Activated CD4-positive, alpha-beta T cell treated with anti-CD3 and anti-CD28 coated beads for 36 hours (primary cell): Measurements from ENCODE around the gene ZC3H10. TPM values are rescaled to one million over a fixed set of nuclear protein-coding genes. Genes with fewer than 3 reads are reported as not detected.
A peak's percentile ranks its signal among the peaks of the same experiment; 100 is the strongest.

Experiments
- ATAC-seq: fragments of 200-7000 bp; cut with Tn5 transposase; one replicate; pipeline ENCODE4 v1.10.0; 2021; ENCODE audit warnings: mild to moderate bottlenecking, moderate library complexity
- CTCF ChIA-PET: fragments of 350-600 bp; sonication (Branson Sonifier 250); formaldehyde crosslinking; loops from one replicate; lab custom pipeline; 2021; ENCODE audit warnings: antibody characterized with exemption; lab: Charles Lee
- POLR2A ChIA-PET: fragments of 350-600 bp; sonication (Branson Sonifier 250); formaldehyde crosslinking; loops from one replicate; lab custom pipeline; 2021; ENCODE audit warnings: antibody characterized with exemption, inconsistent platforms; lab: Charles Lee
- DNase-seq: peaks from one replicate; pipeline ENCODE4 v3.0.0-alpha.2; 2020
- H3K27ac Mint-ChIP-seq: one replicate; pipeline ENCODE4 v1.8.0; 2021; ENCODE audit warnings: mixed read lengths
- H3K27me3 Mint-ChIP-seq: one replicate; pipeline ENCODE4 v1.8.0; 2021; ENCODE audit warnings: mixed read lengths
- H3K36me3 Mint-ChIP-seq: one replicate; pipeline ENCODE4 v1.8.0; 2021; ENCODE audit warnings: low read depth, mixed read lengths
- H3K4me1 Mint-ChIP-seq: one replicate; pipeline ENCODE4 v1.8.0; 2021; ENCODE audit warnings: mixed read lengths
- H3K4me3 Mint-ChIP-seq: one replicate; pipeline ENCODE4 v1.8.0; 2021; ENCODE audit warnings: mild to moderate bottlenecking, moderate library complexity, mixed read lengths
- H3K9me3 Mint-ChIP-seq: one replicate; pipeline ENCODE4 v1.8.0; 2021; ENCODE audit warnings: low read depth, mixed read lengths
- intact Hi-C, 2 experiments: fragments of 100-400 bp; cut with DNase I in 1 of 2; cut with micrococcal nuclease in 1 of 2; formaldehyde crosslinking; loops; one replicate each; pipeline versions ENCODE4 v1.14.2 to v1.15.1; 2022 to 2024; cut with DNase I, micrococcal nuclease
- total RNA-seq, 2 experiments: library from RNA; stranded (reverse); gene quantifications; one replicate each; pipeline ENCODE4 v1.2.3, GENCODE V29; 2021

ZC3H10 gene
- total RNA-seq, 2 experiments from 2014 or later, result 6.4 to 6.5 TPM

DNA sequence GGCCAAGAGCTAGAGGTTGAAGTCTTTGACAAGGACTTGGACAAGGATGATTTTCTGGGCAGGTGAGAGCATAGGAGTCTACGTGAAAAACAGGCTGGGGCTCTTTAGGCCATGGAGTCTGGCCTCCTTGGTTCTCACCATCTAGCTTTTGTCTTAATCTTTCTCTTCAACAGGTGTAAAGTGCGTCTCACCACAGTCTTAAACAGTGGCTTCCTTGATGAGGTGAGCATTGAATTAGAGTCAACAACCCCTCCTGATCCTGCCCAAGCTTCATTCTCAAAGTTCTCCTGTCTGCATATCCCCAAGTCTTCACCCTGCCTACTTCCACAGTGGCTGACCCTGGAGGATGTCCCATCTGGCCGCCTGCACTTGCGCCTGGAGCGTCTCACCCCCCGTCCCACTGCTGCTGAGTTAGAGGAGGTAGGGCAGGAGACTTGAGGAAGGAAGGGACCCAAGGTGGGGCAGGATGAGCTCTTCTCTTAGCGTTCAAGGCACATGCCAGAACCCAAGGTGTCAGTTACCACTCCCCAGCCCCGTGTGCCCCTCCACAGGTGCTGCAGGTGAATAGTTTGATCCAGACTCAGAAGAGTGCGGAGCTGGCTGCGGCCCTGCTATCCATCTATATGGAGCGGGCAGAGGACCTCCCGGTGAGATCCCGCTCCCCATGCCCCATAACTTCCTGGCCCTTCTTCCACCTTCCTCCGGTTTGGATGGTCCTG is 19.9 kb downstream of the ZC3H10 start:
- Mint-ChIP-seq H3K4me3 (no peak overlapping the region), H3K36me3 (peaks cover 78% of the 10 kb centered on the region), H3K9me3 (no peaks in the 10 kb centered on the region), H3K4me1 (peaks cover 53% of the 10 kb centered on the region), H3K27me3 (no peaks in the 10 kb centered on the region), H3K27ac (peak overlapping the region; percentile 68)
- intact Hi-C loops, result no loop called here
- DNase-seq (no peak), ATAC-seq (no peak)
- ChIA-PET CTCF (interaction anchor here (1.0 to 1.9 kb wide), 6 partner anchors 10 to 20 kb away, joined by 3 to 7 read pairs (median 4); partner anchors contain the start of genes ESYT1, MYL6B and ZC3H10), POLR2A (interaction anchor here (0.6 to 1.6 kb wide), 3 partner anchors 11 to 13 kb away, joined by 3 to 5 read pairs (median 5); partner anchors contain the start of gene ESYT1)

DNA sequence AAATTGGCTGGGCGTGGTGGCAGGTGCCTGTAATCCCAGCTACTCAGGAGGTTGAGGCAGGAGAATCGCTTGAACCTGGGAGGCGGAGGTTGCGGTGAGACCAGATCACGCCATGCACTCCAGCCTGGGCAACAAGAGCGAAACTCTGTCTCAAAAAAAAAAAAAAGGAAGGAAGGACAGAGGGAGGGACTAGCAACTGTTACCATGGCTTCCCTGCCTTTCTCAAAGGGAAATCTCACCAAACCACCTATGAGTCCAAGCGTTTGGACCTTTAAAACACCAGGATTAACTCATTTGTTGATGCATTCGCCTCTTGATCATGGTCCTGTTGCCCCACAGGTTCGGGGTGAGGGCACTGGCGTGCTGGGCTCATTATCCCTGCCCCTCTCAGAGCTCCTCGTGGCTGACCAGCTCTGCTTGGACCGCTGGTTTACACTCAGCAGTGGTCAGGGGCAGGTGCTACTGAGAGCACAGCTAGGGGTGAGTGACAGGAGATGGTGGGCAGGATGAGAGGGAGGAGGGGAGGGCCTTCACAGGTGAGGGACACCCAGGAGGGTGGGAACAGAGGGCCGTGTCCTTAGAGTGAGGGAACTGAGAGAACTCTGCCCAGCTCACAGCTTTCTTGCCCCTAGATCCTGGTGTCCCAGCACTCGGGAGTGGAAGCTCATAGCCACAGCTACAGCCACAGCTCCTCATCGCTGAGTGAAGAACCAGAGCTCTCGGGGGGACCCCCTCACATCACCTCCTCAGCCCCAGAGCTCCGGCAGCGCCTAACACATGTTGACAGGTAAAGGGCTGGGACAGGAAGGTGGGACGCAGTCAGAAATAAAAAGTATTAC is 24.1 kb downstream of the ZC3H10 start:
- DNase-seq (no peak), ATAC-seq (no peak)
- intact Hi-C loops, result no loop called here
- Mint-ChIP-seq H3K27ac (peak overlapping the region; percentile 83), H3K9me3 (no peaks in the 10 kb centered on the region), H3K27me3 (no peaks in the 10 kb centered on the region), H3K4me1 (peaks cover 42% of the 10 kb centered on the region), H3K4me3 (no peak overlapping the region), H3K36me3 (peaks cover 71% of the 10 kb centered on the region)
- ChIA-PET POLR2A (no interaction called here), CTCF (interaction anchor here (0.7 to 2.0 kb wide), 4 partner anchors 10 to 157 kb away, joined by 3 to 6 read pairs (median 4); partner anchors contain the start of gene ESYT1)

DNA sequence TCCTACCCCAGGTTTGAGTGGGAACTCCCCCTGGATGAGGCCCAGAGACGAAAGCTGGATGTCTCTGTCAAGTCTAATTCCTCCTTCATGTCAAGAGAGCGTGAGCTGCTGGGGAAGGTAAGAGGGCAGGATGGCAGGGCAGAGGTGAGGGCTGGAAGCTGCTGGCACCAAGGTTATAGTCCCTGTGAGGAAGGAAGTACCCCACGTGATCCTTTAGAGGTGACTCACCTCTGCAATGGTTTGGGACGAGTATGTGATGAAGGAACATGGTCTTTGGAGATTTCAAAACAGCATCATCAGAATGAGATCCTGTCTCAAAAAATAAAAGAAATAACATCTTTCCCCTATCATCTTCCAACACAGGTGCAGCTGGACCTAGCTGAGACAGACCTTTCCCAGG is 25.2 kb downstream of the ZC3H10 start:
- peak; percentile 74 for ATAC-seq
- H3K36me3 Mint-ChIP-seq, result peaks cover 61% of the 10 kb centered on the region
- DNase-seq, result no peak
- peaks cover 31% of the 10 kb centered on the region for H3K4me1 Mint-ChIP-seq
- ChIA-PET POLR2A (interaction anchor here (0.6 to 0.9 kb wide), 4 partner anchors 15 to 327 kb away, joined by 3 to 4 read pairs (median 3); partner anchors contain the start of gene ESYT1), CTCF (interaction anchor here (0.7 to 2.0 kb wide), 5 partner anchors 15 to 493 kb away, joined by 3 to 4 read pairs (median 3); partner anchors contain the start of gene ESYT1)
- intact Hi-C loops, result no loop called here
- peak overlapping the region; percentile 83 for H3K27ac Mint-ChIP-seq
- no peaks in the 10 kb centered on the region for H3K9me3 Mint-ChIP-seq
- H3K4me3 Mint-ChIP-seq, result no peak overlapping the region
- no peaks in the 10 kb centered on the region for H3K27me3 Mint-ChIP-seq

DNA sequence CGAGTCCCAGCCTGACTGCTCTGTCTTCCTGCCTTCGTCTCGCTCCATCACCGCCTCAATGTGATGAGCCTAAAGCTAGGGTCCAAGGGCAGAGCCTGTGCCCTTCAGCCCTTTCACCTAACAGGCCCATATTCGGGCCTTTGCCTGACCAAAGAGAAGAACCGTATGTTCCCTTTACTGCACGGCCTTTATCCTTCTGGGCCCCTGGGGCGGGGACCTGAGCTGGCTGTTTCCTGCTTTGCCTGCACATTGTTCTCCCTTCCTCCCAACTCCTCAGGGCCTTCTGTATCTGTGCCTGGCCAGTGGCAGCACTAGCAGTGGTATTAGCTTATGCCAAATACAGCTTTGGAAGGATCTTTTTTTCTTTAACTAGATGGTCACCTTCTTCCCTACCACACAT is 25.8 kb downstream of the ZC3H10 start:
- CTCF ChIA-PET, result interaction anchor here (0.6 to 1.2 kb wide), 6 partner anchors 16 to 492 kb away, joined by 3 read pairs; partner anchors contain the start of gene ESYT1
- intact Hi-C loops, result no loop called here
- DNase-seq (no peak), ATAC-seq (no peak)
- H3K4me3 Mint-ChIP-seq, result no peak overlapping the region
- peaks cover 25% of the 10 kb centered on the region for H3K4me1 Mint-ChIP-seq
- POLR2A ChIA-PET, result interaction anchor here (0.6 kb wide), 1 partner anchor 29 kb away, joined by 3 read pairs; no protein-coding TSS in a partner anchor
- peak overlapping the region; percentile 32 for H3K27ac Mint-ChIP-seq
- H3K36me3 Mint-ChIP-seq, result peaks cover 54% of the 10 kb centered on the region
- no peaks in the 10 kb centered on the region for H3K9me3 Mint-ChIP-seq
- H3K27me3 Mint-ChIP-seq, result no peaks in the 10 kb centered on the region

- Mint-ChIP-seq H3K9me3 (no peaks in the 10 kb centered on the region), H3K27me3 (no peaks in the 10 kb centered on the region), H3K27ac (peak overlapping the region; percentile 31), H3K36me3 (peaks cover 43% of the 10 kb centered on the region), H3K4me3 (no peak overlapping the region), H3K4me1 (peaks cover 26% of the 10 kb centered on the region)
- ATAC-seq (no peak), DNase-seq (no peak)
- ChIA-PET CTCF (no interaction called here), POLR2A (no interaction called here)
- intact Hi-C loops, result no loop called here
These were observed 27.2 kb downstream of the ZC3H10 start for GRCh38 chr12:56145217-56145616.

DNA sequence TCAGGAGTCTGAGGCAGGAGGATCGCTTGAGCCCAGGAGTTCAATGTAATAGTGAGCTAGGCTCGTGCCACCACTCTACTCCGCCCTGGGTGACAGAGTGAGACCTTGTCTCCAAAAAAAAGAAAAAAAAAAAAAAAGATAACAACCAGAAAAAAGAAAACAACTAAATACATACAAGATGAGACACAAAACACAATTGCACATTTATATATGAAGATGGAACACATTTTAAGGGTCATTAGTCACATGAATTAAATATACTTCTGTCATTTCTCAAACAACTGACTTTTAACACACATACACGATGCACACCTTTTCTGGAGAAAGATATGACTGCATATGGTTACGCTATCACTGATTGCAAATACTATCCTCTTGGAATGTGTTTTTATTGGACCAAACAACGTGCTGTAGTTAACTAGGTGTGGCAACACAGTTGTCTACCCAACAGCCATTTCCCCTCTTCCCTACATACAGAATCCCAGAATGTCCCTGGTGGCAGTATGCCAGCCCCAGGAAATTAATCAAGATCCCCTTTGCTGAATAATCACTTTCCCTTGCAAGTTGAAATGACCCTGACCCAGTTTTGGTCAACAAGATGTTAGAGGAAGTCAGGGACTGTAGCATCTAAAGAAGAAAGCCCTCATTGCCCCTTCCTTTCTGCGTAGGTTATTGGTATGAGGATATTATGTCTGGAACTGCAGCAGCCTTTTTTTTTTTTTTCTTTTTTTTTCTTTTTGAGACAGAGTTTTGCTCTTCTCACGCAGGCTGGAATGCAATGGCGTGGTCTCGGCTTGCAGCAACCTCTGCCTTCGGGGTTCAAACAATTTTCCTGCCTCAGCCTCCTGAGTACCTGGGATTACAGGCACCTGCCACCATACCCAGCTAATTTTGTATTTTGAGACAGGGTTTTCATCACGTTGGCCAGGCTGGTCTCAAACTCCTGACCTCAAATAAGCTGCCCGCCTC is 28.7 kb downstream of the ZC3H10 start:
- Mint-ChIP-seq H3K36me3 (peaks cover 32% of the 10 kb centered on the region), H3K27me3 (no peaks in the 10 kb centered on the region), H3K4me3 (no peak overlapping the region), H3K27ac (peak overlapping the region; percentile 9), H3K9me3 (no peaks in the 10 kb centered on the region), H3K4me1 (peaks cover 31% of the 10 kb centered on the region)
- CTCF ChIA-PET, result interaction anchor here (0.7 to 1.1 kb wide), 2 partner anchors 30 to 112 kb away, joined by 3 read pairs; partner anchors contain the start of gene RPL41
- POLR2A ChIA-PET, result no interaction called here
- intact Hi-C loops, result no loop called here
- ATAC-seq (no peak), DNase-seq (no peak)

GRCh38 chr12:56150563-56150962 is 32.5 kb downstream of the ZC3H10 start:
- POLR2A ChIA-PET, result interaction anchor here (0.5 to 1.9 kb wide), 5 partner anchors 13 to 533 kb away, joined by 3 to 13 read pairs (median 5); partner anchors contain the start of gene ESYT1
- Mint-ChIP-seq H3K36me3 (peaks cover 4% of the 10 kb centered on the region), H3K4me1 (peaks cover 23% of the 10 kb centered on the region), H3K27me3 (no peaks in the 10 kb centered on the region), H3K27ac (peak overlapping the region; percentile 99), H3K9me3 (no peaks in the 10 kb centered on the region), H3K4me3 (peak overlapping the region; percentile 88)
- DNase-seq (no peak), ATAC-seq (no peak)
- intact Hi-C loops, result loop anchor here (5.0 to 10.0 kb wide), 2 partner anchors 37 to 934 kb away; partner anchors contain the start of genes NAB2 (in 1 of the 2) and SMARCC2 (in 1 of the 2)
- CTCF ChIA-PET, result interaction anchor here (1.0 to 2.0 kb wide), 5 partner anchors 11 to 31 kb away, joined by 3 to 18 read pairs (median 6); partner anchors contain the start of gene ESYT1

DNA sequence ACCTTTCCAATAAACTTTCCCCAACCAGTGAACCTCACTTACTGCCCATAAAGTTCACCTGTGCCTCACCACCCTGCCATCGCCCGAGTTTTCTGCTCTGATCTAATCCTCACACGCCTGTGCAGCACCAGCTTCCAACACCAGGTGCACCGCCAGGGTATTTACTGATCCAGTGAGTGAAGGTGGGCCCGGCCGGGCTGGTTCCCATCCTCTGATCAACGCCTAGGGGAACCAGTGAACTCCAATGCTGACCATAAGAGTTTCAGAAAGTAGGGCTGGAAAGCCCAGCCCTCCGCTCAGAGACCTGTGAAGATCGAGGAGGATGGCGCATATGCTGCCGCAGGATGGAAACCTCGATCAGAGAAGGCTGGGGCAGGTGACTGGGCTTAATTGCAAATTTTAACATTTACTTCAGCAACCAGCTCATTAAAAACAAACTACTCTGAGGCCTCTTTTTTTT is 33.6 kb downstream of the ZC3H10 start:
- H3K4me3 Mint-ChIP-seq, result peak overlapping the region; percentile 88
- ChIA-PET CTCF (interaction anchor here (0.5 to 2.0 kb wide), 15 partner anchors 9 to 405 kb away, joined by 3 to 18 read pairs (median 5); partner anchors contain the start of genes ESYT1, SMARCC2 and ZC3H10), POLR2A (interaction anchor here (0.5 to 1.9 kb wide), 6 partner anchors 9 to 39 kb away, joined by 3 to 13 read pairs (median 5); partner anchors contain the start of genes ESYT1, RPL41 and ZC3H10)
- no peaks in the 10 kb centered on the region for H3K9me3 Mint-ChIP-seq
- H3K36me3 Mint-ChIP-seq, result peaks cover 7% of the 10 kb centered on the region
- peak overlapping the region; percentile 99 for H3K27ac Mint-ChIP-seq
- intact Hi-C loops, result loop anchor here (1.0 to 10.0 kb wide), 15 partner anchors 23 to 933 kb away; partner anchors contain the start of genes ESYT1 (in 2 of the 2), PA2G4 (in 2 of the 2), SMARCC2 (in 2 of the 2) and ANKRD52 (in 1 of the 2)
- ATAC-seq, result peak; percentile 69
- DNase-seq, result peak; percentile 86
- H3K27me3 Mint-ChIP-seq, result no peaks in the 10 kb centered on the region
- peaks cover 23% of the 10 kb centered on the region for H3K4me1 Mint-ChIP-seq

DNA sequence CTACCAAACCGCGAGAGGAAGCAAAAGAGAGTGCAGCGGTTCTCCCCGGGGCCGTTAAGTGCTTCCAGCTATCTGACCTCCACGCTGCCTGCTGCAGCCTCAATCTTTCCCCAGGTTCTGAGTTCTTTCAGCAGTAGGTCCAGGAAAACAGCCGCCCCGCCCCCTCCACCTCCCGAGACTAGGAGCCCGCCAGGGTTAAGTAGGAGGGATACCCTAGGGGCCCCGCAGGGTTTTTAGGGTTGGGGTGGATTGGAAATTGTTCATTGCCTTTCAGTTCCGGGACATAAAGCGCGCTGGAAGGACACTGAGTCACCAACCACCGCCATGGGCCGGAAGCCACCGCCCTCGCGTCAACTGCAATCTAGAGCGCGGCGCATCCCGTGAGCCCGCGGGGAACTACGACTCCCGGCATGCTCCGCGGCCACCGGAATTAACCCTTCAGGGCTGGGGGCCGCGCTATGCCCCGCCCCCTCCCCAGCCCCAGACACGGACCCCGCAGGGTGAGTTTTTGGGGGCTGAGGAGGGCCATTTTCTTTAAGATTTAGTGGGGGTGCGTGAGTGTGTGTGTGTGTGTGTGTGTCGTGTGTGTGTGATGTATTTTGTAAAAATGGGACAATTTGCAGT is 34.2 kb downstream of the ZC3H10 start, which contains the start of gene MYL6B:
Gene MYL6B (plus strand): TSS at position 456 of the 624 bp plus-strand sequence. CDS start 1,332 bp downstream, outside the sequence.
- ATAC-seq (peak; percentile 92), DNase-seq (peak; percentile 98)
- peaks cover 8% of the 10 kb centered on the region for H3K36me3 Mint-ChIP-seq
- no peaks in the 10 kb centered on the region for H3K27me3 Mint-ChIP-seq
- peak within 1 kb of the TSS; percentile 99 for H3K27ac Mint-ChIP-seq
- H3K9me3 Mint-ChIP-seq, result no peaks in the 10 kb centered on the region
- peaks cover 26% of the 10 kb centered on the region for H3K4me1 Mint-ChIP-seq
- intact Hi-C loops, result loop anchor here (1.0 to 10.0 kb wide), 15 partner anchors 24 to 933 kb away; partner anchors contain the start of genes ESYT1 (in 2 of the 2), PA2G4 (in 2 of the 2), SMARCC2 (in 2 of the 2) and ANKRD52 (in 1 of the 2)
- POLR2A ChIA-PET, result interaction anchor here (0.5 to 1.9 kb wide), 6 partner anchors 9 to 38 kb away, joined by 3 to 13 read pairs (median 5); partner anchors contain the start of genes ESYT1, RPL41 and ZC3H10
- CTCF ChIA-PET, result interaction anchor here (0.6 to 2.0 kb wide), 13 partner anchors 13 to 404 kb away, joined by 3 to 18 read pairs (median 5); partner anchors contain the start of genes ESYT1, SMARCC2 and ZC3H10
- peak within 1 kb of the TSS; percentile 88 for H3K4me3 Mint-ChIP-seq
